ENCODE data around the gene LMBR1L. TPM values are rescaled to one million over a fixed set of nuclear protein-coding genes. Genes with fewer than 3 reads are reported as not detected.

Gene LMBR1L
- total RNA-seq, 1 experiment from 2014 or later, result 55.1 TPM

DNA sequence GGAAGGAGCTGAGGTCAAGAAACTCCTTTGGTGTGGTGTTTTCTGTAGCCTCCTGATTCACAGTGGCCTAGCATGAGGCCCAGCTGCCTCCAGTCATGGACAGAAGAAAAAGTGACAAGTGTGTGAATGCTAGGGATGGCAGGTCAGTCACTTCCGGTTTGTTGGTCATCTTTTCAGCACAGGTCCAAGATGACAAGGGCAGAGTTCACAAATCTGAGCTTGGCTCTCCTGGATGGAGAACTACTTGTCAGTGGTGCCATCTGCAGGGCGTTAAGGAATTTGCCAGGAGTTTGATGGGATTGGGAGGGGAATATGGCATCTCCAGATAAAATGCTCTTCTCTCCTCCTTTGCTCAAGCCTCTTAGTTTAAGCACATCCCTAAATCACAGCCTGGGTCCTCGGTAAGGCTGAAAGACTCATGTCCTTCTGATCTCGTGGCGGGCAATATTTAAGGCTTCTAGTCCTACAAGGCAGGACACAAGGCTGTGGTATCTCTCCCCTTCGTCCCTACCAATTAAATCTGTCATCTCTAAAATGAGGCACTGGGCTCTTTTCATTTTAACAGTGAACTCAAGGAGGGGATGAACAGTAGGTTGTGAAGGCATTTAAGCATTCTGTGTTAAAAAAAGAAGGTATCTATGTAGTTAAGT, 10.5 kb upstream of the LMBR1L start:
- H2AFZ ChIP-seq (ENCODE audit: low read length), result no peak overlapping the region
- no CpG with 5 or more reads among the region's 6 CpGs for WGBS (ENCODE audit: extremely low coverage, insufficient read length, low lambda C conversion rate)
- TF ChIP-seq, protein P1, sequence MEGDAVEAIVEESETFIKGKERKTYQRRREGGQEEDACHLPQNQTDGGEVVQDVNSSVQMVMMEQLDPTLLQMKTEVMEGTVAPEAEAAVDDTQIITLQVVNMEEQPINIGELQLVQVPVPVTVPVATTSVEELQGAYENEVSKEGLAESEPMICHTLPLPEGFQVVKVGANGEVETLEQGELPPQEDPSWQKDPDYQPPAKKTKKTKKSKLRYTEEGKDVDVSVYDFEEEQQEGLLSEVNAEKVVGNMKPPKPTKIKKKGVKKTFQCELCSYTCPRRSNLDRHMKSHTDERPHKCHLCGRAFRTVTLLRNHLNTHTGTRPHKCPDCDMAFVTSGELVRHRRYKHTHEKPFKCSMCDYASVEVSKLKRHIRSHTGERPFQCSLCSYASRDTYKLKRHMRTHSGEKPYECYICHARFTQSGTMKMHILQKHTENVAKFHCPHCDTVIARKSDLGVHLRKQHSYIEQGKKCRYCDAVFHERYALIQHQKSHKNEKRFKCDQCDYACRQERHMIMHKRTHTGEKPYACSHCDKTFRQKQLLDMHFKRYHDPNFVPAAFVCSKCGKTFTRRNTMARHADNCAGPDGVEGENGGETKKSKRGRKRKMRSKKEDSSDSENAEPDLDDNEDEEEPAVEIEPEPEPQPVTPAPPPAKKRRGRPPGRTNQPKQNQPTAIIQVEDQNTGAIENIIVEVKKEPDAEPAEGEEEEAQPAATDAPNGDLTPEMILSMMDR (conservative IDR thresholded peaks at IDR 0.05), result peak; percentile 72

More for the DNA sequence above, 10.5 kb upstream of the LMBR1L start:
- peak; percentile 73 for DNase-seq
- no peak overlapping the region for H4K91ac ChIP-seq (ENCODE audit: insufficient read length, low read depth, low read length)
- Mint-ChIP-seq H3K27me3 (ENCODE audit: low read depth) (peaks cover 3% of the 10 kb centered on the region; the same call in 1 of the 2 replicates), H3K4me1 (peaks cover 2 to 4% of the 10 kb centered on the region in 2 experiments; a peak in 2 of 4 replicates), H3K4me3 (no peak overlapping the region), H3K9me3 (no peaks in the 10 kb centered on the region; a peak in 1 of 5 replicates), H3K27ac (peak overlapping the region in 1 of 3 experiments; percentile 61; a peak in 2 of 7 replicates), H3K36me3 (ENCODE audit: insufficient read depth in 1 of 3, low read depth in 3 of 3) (no peaks in the 10 kb centered on the region)
- no peak overlapping the region for H2BK5ac ChIP-seq (ENCODE audit: insufficient read length, low read length)
- no peak overlapping the region for H4K8ac ChIP-seq (replicated peaks; ENCODE audit: insufficient read length, low read depth, low read length)
- H3K14ac ChIP-seq (ENCODE audit: insufficient read depth, low read length), result no peak overlapping the region
- H4K5ac ChIP-seq (ENCODE audit: insufficient read length, low read depth, low read length), result no peak overlapping the region
- no peak overlapping the region for H3K4me2 ChIP-seq (ENCODE audit: insufficient read depth, insufficient read length, low read length)
- H2AK5ac ChIP-seq (ENCODE audit: insufficient read length, low read length), result no peak overlapping the region
- no peaks in the 10 kb centered on the region for H3K27me3 ChIP-seq (ENCODE audit: insufficient read depth, low read length)
- H2BK15ac ChIP-seq (ENCODE audit: low read depth, low read length), result no peak overlapping the region
- H2BK12ac ChIP-seq (ENCODE audit: insufficient read length, low read depth, low read length), result no peak overlapping the region
- H3K4me1 ChIP-seq (ENCODE audit: insufficient read depth, low read length), result no peaks in the 10 kb centered on the region
- no peak overlapping the region for H2BK120ac ChIP-seq (ENCODE audit: low read depth, low read length, poor library complexity, severe bottlenecking)
- H3K9me3 ChIP-seq (ENCODE audit: control insufficient read depth, low read depth, low read length), result no peaks in the 10 kb centered on the region
- no peak overlapping the region for H3K4ac ChIP-seq (ENCODE audit: low read depth, low read length)
- H3K9ac ChIP-seq (ENCODE audit: extremely low read depth, insufficient read length, low read length), result no peak overlapping the region
- no peaks in the 10 kb centered on the region for H4K20me1 ChIP-seq (ENCODE audit: control insufficient read depth, insufficient read depth, insufficient read length)
- H3K23ac ChIP-seq (ENCODE audit: insufficient read length, low read depth, low read length), result no peak overlapping the region
- H3K79me2 ChIP-seq (ENCODE audit: insufficient read depth, low read length), result no peaks in the 10 kb centered on the region
- no peak overlapping the region for H2BK20ac ChIP-seq (ENCODE audit: low read depth, low read length, poor library complexity, severe bottlenecking)
- H3K27ac ChIP-seq (ENCODE audit: insufficient read length, low read depth, low read length), result no peak overlapping the region
- H3K18ac ChIP-seq (ENCODE audit: insufficient read length, low read depth, low read length), result no peak overlapping the region
- no peaks in the 10 kb centered on the region for H3K23me2 ChIP-seq (ENCODE audit: insufficient read length, low read depth, low read length, poor library complexity, severe bottlenecking)
- H3T11ph ChIP-seq (ENCODE audit: low read length), result no peak overlapping the region
- H3K79me1 ChIP-seq (ENCODE audit: insufficient read depth, low read depth, low read length, poor library complexity, severe bottlenecking), result no peaks in the 10 kb centered on the region
- no peak overlapping the region for H3K56ac ChIP-seq (ENCODE audit: insufficient read length, low read depth, low read length)

All from H9 (cell line).